NCI-H345 treated with DMSO at 0.1 percent for 48 hours (cell line): ENCODE data around the gene CDH4.
"Not testable (repeated sequence)": the region's sequence is repeated elsewhere in the genome, so short reads cannot be mapped to it uniquely, and the experiment has no call there.

Experiments
- DNase-seq: peaks from one replicate; lab custom pipeline; 2025; ENCODE audit not compliant: unreplicated experiment; lab: John Stamatoyannopoulos, UW

The CDH4 gene

DNA sequence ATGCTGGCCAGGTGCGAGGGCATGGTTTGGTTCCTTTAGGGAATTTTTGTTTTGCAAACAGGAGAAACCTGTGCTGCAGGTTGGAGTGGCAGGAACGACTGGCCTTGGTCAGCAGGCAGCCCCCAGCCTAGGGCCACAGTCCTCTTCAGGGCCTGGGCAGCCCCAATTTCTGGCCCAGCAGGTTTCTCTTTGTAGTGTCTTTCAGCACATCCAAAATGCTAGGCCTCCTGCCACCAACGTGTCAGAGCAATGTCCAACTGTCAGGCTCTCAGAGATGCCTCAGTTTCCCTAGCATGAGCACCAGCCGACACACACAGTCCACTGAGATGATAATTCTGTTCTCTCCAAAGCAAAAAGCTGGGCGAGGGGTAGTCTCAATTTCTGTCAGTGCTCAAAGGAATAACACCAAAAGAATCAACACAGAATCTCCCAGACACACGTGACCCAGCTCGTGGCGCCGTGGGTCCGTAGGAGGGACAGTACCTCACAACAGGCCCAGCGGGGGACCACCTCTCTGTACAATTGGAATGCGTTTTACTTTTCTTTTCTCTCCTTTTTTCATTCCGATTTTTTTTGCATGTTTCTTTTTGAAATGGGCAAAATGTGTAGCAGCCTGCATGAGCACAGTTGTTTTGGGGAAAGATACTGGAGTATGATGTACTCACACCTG is 687.8 kb downstream of the CDH4 start:
- DNase-seq = no peak

DNA sequence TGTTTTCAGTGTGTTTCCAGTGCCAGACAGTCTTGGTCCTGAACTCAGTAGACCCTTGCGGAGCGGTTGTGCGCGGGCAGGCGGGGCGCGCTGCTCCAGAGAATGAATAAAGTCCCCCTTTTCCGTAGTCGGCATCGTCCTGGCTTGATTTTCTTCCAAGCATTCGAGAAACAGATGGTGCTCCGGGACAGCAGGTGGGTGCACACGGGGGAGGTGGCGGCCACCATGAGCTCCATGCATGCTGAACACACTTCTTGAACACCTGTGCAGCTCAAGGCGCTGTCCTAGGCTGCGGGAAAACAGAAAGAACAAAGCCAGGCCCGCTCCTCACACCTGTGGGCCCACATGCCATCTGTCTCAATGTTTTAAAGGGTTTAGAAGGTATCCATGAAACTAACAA is 688.4 kb downstream of the CDH4 start:
- DNase-seq = peak; percentile 17

DNA sequence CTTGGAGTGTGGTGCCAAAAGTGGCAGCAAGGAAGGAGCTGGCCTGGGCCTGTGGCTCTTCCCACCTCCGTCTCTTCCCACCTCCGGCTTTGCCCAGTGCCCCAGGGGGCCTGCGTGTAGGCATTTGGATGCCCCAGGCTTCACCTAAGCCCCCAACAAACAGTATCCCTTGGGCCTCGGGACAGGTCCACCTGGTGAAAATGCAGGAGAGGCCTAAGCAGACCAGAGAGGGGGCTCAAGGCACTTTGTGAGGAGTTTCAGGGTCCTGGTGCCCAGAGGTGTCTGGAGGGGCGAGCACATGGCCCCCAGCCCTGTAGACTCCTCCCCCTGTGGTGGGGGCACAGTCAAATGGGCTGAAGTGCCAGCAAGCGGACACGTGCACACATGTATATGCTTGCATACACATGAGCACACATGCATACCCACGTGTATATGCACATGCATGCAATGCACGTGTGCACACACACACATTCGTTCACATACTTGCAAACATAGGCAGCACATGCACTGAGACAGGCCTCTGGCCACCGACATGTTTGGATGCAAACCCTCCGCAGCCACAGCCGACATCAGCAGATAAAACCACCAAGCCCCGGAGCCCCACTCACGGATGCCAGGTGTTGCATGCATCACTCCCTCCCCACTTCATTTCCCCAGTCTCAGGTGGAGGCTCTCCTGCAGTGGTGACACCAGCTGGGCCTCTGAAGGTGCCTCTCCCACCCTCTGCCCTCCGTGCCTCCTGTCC is 689.1 kb downstream of the CDH4 start:
- DNase-seq = no peak

DNA sequence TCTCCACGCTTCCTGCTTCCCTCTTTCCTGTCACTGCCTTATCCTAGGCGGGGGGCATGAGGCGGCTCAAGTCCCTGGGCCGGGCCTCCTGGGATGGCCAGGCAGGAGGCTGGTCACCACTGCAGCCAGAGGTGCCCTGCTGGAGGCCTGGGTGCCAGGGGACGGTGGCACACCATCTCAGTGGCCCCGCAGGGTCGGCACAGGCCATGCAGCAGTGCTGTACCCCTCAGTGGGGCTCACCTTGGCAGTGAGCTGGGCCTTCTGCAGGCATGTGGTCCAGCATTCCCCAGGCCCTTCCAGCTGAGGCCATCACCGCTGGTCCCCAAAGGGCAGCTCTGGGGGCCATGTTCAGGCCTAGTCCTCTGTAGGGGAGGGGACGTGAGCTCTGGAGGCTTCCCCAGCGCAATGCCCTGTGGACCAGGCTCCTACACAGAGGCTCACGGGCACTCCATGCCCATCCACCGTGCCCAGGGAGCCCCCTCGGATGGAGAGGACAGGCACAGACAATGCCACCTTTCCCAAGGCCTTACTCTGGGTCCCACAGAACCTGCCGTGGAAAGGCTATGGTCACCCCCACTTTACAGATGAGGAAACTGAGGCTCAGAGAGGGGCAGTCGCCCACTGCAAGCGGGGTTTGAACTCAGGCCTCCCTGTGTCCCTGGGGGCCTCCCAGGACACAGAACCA is 689.8 kb downstream of the CDH4 start:
- no peak for DNase-seq

DNA sequence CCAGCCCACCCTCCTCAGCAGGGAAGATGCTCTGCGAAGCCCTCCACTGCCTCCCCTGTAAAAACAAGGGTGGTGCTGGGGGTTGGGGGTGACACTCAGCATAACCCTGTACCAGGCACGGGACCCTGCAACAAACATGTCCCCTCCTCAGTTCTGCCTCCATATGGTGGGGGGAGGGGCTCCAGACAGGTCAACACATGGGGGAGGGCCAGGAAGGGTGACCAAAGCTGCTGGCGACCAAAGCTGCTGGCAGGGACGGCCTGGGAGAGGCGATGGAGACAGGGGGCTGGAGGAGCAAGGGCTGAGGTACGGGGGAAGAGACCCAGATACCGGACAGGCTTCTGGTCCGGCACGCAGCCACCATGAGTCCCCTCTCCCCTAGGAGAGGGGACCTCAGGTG is 690.5 kb downstream of the CDH4 start:
- DNase-seq = no peak

DNA sequence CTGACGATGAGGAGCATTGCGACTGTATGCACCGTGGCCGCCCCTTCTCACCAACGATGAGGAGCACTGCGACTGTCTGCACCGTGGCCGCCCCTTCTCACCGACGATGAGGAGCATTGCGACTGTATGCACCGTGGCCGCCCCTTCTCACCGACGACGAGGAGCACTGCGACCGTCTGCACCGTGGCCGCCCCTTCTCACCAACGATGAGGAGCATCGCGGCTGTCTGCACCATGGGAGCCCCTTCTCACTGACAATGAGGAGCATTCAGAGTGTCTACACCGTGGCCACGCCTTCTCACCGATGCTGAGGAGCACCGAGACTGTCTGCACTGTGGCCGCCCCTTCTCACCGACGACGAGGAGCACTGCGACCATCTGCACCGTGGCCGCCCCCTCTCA is 692.9 kb downstream of the CDH4 start:
- DNase-seq = not testable (repeated sequence)

DNA sequence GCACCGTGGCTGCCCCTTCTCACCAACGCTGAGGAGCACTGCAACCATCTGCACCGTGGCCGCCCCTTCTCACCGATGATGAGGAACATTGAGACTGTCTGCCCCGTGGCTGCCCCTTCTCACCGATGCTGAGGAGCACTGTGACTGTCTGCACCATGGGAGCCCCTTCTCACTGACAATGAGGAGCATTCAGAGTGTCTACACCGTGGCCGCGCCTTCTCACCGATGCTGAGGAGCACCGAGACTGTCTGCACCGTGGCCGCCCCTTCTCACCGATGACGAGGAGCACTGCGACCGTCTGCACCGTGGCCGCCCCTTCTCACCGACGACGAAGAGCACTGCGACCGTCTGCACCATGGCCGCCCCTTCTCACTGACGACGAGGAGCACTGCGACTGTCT is 693.4 kb downstream of the CDH4 start:
- DNase-seq = not testable (repeated sequence)

DNA sequence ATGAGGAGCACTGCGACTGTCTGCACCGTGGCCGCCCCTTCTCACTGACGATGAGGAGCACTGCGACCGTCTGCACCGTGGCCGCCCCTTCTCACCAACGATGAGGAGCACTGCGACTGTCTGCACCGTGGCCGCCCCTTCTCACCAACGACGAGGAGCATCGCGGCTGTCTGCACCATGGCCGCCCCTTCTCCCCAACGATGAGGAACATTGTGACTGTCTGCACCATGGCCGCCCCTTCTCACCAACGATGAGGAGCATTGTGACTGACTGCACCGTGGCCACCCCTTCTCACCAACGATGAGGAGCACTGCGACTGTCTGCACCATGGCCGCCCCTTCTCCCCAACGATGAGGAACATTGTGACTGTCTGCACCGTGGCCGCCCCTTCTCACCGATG is 696.0 kb downstream of the CDH4 start:
- DNase-seq = not testable (repeated sequence)

DNA sequence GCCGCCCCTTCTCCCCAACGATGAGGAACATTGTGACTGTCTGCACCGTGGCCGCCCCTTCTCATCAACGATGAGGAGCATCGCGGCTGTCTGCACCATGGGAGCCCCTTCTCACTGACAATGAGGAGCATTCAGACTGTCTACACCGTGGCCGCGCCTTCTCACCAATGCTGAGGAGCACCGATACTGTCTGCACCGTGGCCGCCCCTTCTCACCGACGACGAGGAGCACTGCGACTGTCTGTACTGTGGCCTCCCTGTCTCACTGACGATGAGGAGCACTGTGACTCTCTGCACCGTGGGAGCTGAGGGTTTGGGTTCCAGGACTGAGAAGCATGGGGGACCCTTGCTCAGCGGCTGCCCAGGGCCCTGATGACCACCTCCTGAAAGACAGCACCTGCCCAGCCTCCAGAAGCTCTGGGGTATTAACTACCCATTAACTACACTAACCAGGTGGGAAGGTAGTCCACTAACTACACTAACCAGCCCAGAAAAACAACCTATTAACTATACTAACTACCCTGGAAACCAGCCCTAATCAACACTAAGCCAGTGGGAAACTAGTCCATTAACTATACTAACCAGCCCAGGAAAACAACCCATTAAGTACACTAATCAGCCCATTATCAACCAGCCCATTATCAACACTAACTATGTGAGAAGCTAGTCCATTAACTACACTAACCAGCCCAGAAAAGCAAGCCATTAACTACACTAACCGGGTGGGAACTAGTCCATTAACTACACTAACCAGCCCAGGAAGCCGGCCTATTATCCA is 696.7 kb downstream of the CDH4 start:
- DNase-seq = no peak

DNA sequence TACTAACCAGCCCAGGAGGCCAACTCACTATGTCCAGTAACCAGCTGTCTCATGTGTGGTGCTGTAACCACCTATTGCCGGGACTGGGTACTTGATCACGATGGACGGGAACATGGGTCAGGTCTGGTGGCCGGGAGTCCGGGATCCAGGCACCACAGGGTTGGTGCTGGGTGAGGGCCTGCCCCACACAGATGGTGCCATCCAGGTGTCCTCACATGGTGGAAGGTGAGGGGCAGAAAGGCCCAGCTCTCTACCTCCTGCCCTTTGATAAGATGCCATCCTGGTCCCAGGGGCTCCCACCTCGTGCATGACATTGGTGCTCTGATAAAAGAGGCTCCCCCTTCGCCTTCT is 697.3 kb downstream of the CDH4 start:
- no peak for DNase-seq

DNA sequence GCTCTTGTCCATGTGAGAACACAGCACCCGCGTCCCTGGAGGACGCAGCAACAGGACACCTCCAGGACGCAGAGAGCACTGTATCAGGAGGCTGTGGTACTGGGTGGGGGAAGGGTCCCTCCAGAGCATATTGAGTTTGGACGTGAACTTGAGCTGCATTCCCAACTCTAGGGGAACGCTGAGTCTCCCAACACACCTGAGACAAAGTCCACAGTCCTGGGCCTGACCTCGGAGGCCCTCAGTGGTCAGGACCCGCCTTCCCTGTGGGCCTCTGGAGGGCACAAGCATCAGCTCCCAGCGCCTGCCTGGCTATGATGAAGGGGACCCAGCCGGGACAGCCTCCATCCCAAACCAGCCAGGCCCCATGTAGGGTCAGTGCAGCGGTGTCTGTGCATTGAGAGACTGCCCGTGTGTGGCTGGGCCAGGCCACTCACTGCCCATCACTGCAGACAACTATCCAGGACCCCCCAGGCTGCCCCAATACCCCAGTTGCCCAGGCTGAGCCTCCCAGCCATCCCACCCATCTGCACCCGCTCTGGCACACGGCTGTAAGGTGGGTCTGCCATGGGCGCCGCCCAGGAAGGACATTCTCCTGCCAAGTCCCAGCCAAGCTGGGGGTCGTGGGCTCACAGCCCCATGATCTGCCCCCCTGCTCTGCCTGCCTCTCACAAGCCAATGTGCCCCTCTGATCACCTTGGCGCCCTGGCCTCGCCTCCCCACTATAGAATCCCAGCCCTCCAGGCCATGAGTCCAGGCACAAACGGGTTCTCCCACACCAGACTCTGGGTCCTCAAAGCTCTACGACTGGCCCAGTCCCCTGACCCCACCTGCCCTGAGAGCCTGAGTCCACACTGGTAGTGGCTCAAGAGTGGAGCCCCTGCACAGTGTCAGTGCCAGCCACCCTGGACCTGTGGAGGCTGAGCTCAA is 697.9 kb downstream of the CDH4 start:
- no peak for DNase-seq

DNA sequence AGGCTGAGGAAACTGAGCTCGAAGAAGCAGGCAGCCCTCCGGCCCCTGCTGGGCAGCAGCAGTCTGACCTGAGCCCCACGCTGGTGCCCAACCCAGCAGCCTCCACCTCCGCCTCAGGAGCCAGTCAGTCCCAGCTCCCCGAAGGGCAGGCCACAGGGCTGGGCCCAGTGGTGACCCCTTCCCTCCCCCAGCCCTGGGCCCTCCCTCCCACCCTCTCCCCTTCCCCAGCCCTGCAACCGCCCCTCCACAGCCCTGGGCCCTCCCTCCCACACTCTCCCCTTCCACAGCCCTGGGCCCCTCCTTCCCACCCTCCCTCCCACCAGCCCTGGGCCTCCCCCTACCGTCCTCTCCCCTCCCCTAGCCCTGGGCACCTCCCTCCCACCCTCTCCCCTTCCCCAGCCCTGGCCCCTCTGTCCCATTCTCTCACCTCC is 698.6 kb downstream of the CDH4 start:
- DNase-seq = no peak

DNA sequence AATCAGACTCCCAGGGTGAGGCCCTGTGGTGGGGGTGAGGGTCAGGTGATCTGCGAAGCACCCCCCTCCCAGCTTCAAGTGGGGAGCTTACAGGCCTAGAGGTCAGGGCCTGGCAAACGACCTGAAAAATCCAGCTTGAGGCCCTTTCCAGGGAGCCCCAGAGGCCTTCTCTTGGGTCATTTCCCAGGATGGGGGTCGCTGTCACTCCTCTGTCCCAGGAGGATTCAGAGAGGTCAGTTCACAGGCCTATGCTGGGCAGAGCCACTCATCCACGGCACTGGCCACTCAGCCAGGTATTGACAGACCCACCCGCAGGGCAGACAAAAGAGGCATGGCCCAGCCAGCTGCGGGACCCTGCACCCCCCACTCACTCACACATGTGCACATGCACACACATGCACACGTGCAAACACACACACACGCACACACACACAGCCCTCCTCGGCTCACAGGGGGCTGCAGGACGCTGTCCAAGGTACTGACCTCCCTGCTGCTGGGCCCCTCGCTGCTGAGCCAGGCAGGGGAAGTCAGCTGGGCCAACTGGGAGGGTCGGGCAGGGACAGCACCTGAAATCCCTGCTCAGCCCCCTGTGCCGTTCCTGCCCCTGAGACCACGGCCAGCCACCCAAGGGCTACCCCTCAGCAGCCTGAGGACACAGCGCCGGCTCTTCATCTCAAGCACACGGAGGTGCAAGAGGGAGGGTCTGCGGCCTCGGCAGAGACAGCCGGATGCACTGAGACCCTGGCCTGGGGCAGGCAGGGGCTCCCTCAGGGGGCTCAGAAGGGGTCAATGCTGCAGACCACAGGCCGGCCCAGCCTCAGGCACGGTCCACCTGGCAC is 699.9 kb downstream of the CDH4 start:
- no peak for DNase-seq

DNA sequence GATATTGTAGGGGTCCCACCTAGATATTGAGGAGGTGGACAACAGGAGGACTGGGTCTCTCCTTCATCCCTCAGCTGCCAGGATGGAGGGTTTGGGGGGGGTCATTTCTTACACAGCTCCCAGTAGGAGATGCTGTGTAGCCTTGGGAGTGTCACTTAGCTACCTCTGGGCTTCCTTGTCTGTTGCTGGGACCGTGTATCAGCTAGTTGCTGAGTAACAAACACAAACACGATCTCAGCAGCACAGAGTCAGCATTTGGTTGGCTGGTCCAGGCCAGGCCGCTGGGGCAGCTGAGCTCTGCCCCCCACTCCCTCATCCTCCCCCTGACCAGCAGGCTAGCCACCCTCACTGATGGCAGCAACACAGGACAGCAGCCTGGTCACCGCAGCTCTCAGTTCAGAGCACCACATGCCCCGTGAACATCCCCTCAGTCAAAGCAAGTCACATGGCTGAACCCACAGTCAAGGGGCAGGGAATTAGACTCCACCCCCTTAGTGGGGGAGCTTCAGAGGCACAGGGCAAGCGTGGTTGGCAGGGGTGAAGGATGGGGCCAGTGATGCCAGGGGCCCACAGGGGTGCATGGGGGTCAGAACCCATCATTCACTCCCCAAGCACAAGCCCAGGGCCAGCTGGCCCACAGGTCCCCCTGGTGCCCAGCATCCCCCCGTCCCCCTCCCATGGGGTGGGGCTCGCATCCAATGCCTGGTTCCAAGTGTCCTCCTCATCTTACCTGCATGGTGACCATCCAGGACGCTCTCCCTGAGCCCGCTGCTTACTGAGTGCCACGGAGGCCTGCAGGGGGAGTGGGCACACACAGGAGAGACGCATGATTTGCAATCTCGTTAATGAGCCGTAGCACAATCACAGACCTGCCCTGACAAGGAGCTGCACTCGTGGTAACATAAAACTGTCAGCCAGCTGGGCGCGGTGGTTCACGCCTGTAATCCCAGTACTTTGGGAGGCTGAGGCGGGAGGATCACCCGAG is 701.3 kb downstream of the CDH4 start:
- peak; percentile 91 for DNase-seq

DNA sequence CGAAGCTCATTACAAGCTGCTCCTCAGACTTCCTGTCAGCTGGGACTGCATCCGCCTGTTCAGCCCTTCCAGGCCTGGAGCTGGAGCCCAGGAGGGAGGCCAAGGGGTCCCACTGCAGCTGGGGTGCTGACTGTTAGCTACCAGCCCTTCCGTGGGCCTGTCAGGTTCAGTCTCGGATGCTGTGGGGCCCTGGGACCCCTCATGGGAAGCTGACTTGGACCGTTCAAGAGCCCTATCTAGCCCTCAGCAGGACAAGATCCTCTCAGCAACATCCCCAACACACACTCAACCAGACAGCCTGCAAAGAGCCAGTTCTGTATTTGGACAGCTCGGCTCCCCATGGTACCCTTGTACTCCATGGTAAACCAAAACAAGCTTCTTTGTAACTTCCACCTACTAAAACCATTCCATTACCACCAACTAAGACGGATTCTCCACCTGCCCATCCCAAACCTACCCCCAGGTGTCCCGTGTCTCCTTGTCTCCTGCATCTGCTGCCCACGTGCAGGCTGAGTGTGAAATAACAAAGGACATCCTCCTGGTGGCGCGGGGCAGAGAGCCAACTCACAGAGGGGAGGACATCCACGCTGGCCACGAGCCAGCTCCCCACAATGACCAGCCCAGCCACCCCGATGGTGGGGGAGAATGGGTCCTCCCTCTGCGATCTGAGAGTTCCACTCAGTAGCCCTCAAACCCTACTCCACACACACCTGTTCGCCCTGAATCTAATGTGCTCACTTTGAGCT is 702.4 kb downstream of the CDH4 start:
- peak; percentile 99 for DNase-seq

DNA sequence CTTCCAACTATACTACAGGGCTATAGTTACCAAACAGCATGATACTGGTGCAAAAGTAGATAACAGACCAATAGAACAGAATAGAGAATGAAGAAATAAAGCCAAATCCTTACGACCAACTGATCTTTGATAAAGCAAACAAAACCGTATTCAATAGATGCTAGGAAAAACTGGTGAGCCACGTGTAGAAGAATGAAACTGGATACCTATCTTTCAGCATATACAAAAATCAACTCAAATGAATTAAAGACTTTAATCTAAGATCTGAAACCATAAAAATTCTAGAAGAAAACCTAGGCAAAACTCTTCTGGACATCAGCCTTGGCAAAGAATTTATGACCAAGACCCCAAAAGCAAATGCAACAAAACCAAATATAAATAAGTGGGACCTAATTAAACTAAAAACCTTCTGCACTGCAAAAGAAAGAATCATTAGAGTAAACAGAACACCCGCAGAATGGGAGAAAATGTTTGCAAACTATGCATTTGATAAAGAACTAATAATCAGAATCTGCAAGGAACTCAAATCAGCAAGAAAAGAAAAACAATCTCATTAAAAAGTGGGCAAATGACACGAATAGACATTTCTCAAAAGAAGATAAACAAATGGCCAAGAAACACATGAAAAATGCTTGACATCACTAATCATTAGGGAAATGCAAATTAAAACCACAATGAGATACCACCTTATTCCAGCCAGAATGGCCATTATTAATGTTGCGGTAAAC is 703.8 kb downstream of the CDH4 start:
- peak; percentile 47 for DNase-seq
